Naive thymus-derived CD4-positive, alpha-beta T cell (primary cell): ENCODE measurements around the gene COL5A3. TPM values are rescaled to one million over a fixed set of nuclear protein-coding genes. Genes with fewer than 3 reads are reported as not detected.
A peak's percentile ranks its signal among the peaks of the same experiment; 100 is the strongest.

Experiments used
- ATAC-seq: fragments of 150-1000 bp; cut with Tn5 transposase; 2 replicates; pipeline ENCODE4 v1.10.0; 2021; ENCODE audit warnings: mild to moderate bottlenecking, moderate library complexity
- CTCF ChIA-PET: fragments of 350-600 bp; sonication (Branson Sonifier 250); formaldehyde crosslinking; loops from one replicate; lab custom pipeline; 2021; ENCODE audit warnings: antibody characterized with exemption; lab: Charles Lee
- POLR2A ChIA-PET: fragments of 350-600 bp; sonication (Branson Sonifier 250); formaldehyde crosslinking; loops from one replicate; lab custom pipeline; 2021; ENCODE audit warnings: antibody characterized with exemption, inconsistent platforms; lab: Charles Lee
- DNase-seq, 9 donors: peaks; one replicate each; pipeline versions ENCODE4 v3.0.0 to v3.0.0-alpha.2; 2020 to 2022; ENCODE audit warnings: mixed read lengths in 1 of 9
- H3K27ac ChIP-seq: one replicate; pipeline ENCODE4 v1.7.0; 2013; ENCODE audit warnings: mild to moderate bottlenecking, low read depth, low read length, moderate library complexity
- H3K27me3 ChIP-seq, 2 donors: one replicate each; pipeline ENCODE4 v1.7.0; 2013; ENCODE audit warnings: low read length in 2 of 2, mild to moderate bottlenecking in 2 of 2, moderate library complexity in 2 of 2; ENCODE audit not compliant: control insufficient read depth in 2 of 2, insufficient read depth in 2 of 2
- H3K36me3 ChIP-seq, 3 experiments: 1 replicate in 2 of 3; 2 replicates in 1 of 3; pipeline ENCODE4 v1.7.0; 2013; ENCODE audit warnings: low read length in 3 of 3, mild to moderate bottlenecking in 3 of 3, moderate library complexity in 1 of 3; ENCODE audit not compliant: insufficient read depth in 3 of 3, control insufficient read depth in 2 of 3
- H3K4me1 ChIP-seq, 2 donors: one replicate each; pipeline ENCODE4 v1.7.0; 2013; ENCODE audit warnings: low read length in 2 of 2, mild to moderate bottlenecking in 2 of 2, moderate library complexity in 1 of 2; ENCODE audit not compliant: control insufficient read depth in 2 of 2, insufficient read depth in 2 of 2
- H3K4me3 ChIP-seq: 2 replicates; pipeline ENCODE4 v1.7.0; 2013; ENCODE audit warnings: mild to moderate bottlenecking, low read length
- H3K9me3 ChIP-seq, 3 experiments: 1 replicate in 2 of 3; 2 replicates in 1 of 3; pipeline ENCODE4 v1.7.0; 2013; ENCODE audit warnings: low read length in 3 of 3; ENCODE audit not compliant: control insufficient read depth in 2 of 3
- H3K27ac Mint-ChIP-seq, 9 donors: one replicate each; pipeline ENCODE4 v1.8.0; 2020 to 2022; ENCODE audit warnings: mixed read lengths in 9 of 9, mild to moderate bottlenecking in 8 of 9, moderate library complexity in 5 of 9, inconsistent platforms in 2 of 9
- H3K27me3 Mint-ChIP-seq, 5 donors: one replicate each; pipeline ENCODE4 v1.8.0; 2021 to 2022; ENCODE audit warnings: mixed read lengths in 5 of 5, mild to moderate bottlenecking in 1 of 5
- H3K36me3 Mint-ChIP-seq, 5 donors: one replicate each; pipeline ENCODE4 v1.8.0; 2020 to 2022; ENCODE audit warnings: mixed read lengths in 5 of 5, mild to moderate bottlenecking in 3 of 5, inconsistent platforms in 1 of 5
- H3K4me1 Mint-ChIP-seq, 7 donors: one replicate each; pipeline ENCODE4 v1.8.0; 2020 to 2022; ENCODE audit warnings: mixed read lengths in 7 of 7, mild to moderate bottlenecking in 3 of 7, inconsistent platforms in 1 of 7
- H3K4me3 Mint-ChIP-seq, 10 donors: one replicate each; pipeline ENCODE4 v1.8.0; 2020 to 2022; ENCODE audit warnings: mild to moderate bottlenecking in 10 of 10, mixed read lengths in 10 of 10, moderate library complexity in 6 of 10, inconsistent platforms in 2 of 10
- H3K9me3 Mint-ChIP-seq, 11 donors: one replicate each; pipeline ENCODE4 v1.8.0; 2020 to 2022; ENCODE audit warnings: mixed read lengths in 11 of 11, mild to moderate bottlenecking in 4 of 11, inconsistent platforms in 1 of 11, moderate library complexity in 1 of 11
- intact Hi-C, 2 donors: fragments of 100-400 bp; cut with micrococcal nuclease; formaldehyde crosslinking; loops; one replicate each; pipeline ENCODE4 v1.15.1; 2023
- polyA plus RNA-seq, 2 donors: library from polyadenylated mRNA; unstranded; fragments of 300-500 nt; fragmentation: Illumina TruSeq; gene quantifications; one replicate each; pipeline ENCODE4 v1.2.3, GENCODE V29; 2021
- total RNA-seq, 6 experiments: library from RNA in 5 of 6; stranded (reverse) in 5 of 6; gene quantifications; 1 replicate in 5 of 6; 2 replicates in 1 of 6; pipeline ENCODE4 v1.2.3 and lab custom pipeline; 2021 to 2026

Gene COL5A3
- total and polyA plus RNA-seq, 7 experiments from 2014 or later: 0.05 to 1.9 (median 0.09) TPM; not detected in 3

DNA sequence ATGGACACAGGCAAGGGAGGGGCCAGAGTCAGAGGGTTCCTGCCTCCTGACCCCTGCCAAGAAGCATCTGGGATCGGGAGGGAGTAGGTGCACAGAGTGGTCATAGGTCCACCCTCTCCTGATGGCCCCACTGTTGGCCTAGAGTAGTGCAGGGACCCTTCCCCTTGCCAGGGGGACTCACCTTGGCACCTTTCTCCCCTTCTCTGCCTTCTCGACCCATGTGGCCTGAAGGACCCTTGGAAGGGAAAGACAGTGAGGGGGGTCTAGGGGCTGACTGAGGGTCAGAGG, 40.7 kb downstream of the COL5A3 start:
- Mint-ChIP-seq H3K4me3 (no peak overlapping the region), H3K27me3 (peaks cover 24 to 46% (median 39%) of the 10 kb centered on the region in 5 donors), H3K9me3 (peaks cover 0 to 5% (median 0%) of the 10 kb centered on the region in 11 donors), H3K4me1 (peaks cover 0 to 15% (median 4%) of the 10 kb centered on the region in 7 donors), H3K27ac (no peak overlapping the region), H3K36me3 (peaks cover 0 to 4% (median 0%) of the 10 kb centered on the region in 5 donors)
- POLR2A ChIA-PET: no interaction called here
- Histone ChIP-seq H3K4me3 (no peak overlapping the region), H3K27ac (no peak overlapping the region), H3K36me3 (no peaks in the 10 kb centered on the region), H3K4me1 (no peaks in the 10 kb centered on the region), H3K9me3 (no peaks in the 10 kb centered on the region), H3K27me3 (no peaks in the 10 kb centered on the region)
- ATAC-seq: no peak
- DNase-seq: no peak
- CTCF ChIA-PET: no interaction called here
- intact Hi-C loops: no loop called here

DNA sequence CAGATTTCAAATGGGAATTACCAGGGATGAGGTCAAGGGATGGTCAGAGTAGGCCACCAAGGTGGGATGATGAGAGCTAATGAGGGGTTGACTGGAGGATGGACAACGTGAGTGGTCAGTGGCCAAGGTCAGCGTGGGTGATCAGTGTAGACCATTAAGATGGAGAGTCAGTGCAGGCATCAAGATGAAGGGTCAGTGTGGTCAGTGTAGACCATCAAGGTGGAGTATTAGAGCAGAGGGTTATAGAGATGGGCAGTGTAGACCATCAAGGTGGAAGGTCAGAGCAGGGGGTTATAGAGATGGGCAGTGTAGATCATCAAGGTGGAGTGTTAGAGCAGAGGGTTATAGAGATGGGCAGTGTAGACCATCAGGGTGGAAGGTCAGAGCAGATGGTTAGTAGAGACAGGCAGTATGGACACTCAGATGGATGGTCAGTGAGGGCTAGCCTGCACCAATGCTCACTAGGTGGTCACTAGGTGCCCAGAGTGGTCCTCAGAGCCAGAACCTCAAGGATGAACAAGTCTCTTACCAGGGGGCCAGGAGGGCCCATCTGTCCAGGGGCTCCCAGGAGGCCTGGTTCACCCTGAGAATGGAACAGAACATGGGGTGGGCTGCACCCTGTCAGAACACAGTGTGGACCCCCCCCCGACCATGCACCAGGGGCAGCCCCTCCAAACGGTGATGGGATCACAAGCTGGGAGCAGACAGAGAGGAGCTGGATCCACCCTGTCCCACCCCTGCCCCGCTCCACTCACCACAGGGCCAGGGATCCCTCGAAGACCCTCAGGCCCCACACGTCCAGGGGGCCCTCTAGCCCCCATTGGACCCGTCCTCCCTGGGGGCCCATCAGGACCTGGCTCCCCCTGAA, 41.2 kb downstream of the COL5A3 start:
- Histone ChIP-seq H3K4me1 (no peaks in the 10 kb centered on the region), H3K36me3 (no peaks in the 10 kb centered on the region), H3K27me3 (no peaks in the 10 kb centered on the region), H3K9me3 (no peaks in the 10 kb centered on the region), H3K27ac (no peak overlapping the region), H3K4me3 (no peak overlapping the region)
- H3K27me3 Mint-ChIP-seq: peaks cover 24 to 46% (median 39%) of the 10 kb centered on the region in 5 donors
- peaks cover 0 to 15% (median 4%) of the 10 kb centered on the region in 7 donors for H3K4me1 Mint-ChIP-seq
- POLR2A ChIA-PET: no interaction called here
- peaks cover 0 to 5% (median 0%) of the 10 kb centered on the region in 11 donors for H3K9me3 Mint-ChIP-seq
- CTCF ChIA-PET: no interaction called here
- H3K27ac Mint-ChIP-seq: peak overlapping the region in 2 of 9 donors; percentile 3 to 10
- H3K36me3 Mint-ChIP-seq: peaks cover 0 to 4% (median 0%) of the 10 kb centered on the region in 5 donors
- ATAC-seq (peak; percentile 14), DNase-seq (no peak)
- no peak overlapping the region for H3K4me3 Mint-ChIP-seq
- intact Hi-C loops: no loop called here

DNA sequence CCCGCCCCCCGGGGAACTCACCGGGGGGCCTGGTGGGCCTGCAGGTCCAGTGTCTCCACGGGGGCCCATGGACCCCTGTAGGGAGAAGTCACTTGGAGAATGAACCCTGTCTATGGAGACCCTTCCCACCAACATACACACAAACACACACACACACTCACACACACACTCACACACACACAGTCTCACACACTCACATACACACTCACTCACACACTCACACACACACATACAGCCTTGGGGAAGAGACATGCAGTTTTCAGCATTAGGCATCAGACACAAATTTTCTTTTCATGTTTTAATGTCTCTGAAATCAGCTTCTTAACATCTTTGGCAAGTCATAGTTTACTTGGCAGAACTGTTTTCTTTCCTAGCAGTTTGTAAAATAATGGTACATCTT, 43.0 kb downstream of the COL5A3 start:
- ChIA-PET CTCF (no interaction called here), POLR2A (interaction anchor here (0.6 kb wide), 1 partner anchor 44 kb away, joined by 3 read pairs; no protein-coding TSS in a partner anchor)
- Mint-ChIP-seq H3K4me3 (peak overlapping the region in 1 of 10 donors; percentile 35), H3K27ac (peak overlapping the region in 1 of 9 donors; percentile 6), H3K36me3 (peaks cover 0 to 4% (median 0%) of the 10 kb centered on the region in 5 donors), H3K9me3 (peaks cover 0 to 5% (median 0%) of the 10 kb centered on the region in 11 donors), H3K4me1 (peaks cover 0 to 15% (median 4%) of the 10 kb centered on the region in 7 donors), H3K27me3 (peaks cover 24 to 52% (median 45%) of the 10 kb centered on the region in 5 donors)
- no peak overlapping the region for H3K27ac ChIP-seq
- H3K4me1 ChIP-seq: no peaks in the 10 kb centered on the region
- no peaks in the 10 kb centered on the region for H3K9me3 ChIP-seq
- no peaks in the 10 kb centered on the region for H3K36me3 ChIP-seq
- intact Hi-C loops: no loop called here
- H3K27me3 ChIP-seq: no peaks in the 10 kb centered on the region
- ATAC-seq: no peak
- no peak for DNase-seq
- no peak overlapping the region for H3K4me3 ChIP-seq

DNA sequence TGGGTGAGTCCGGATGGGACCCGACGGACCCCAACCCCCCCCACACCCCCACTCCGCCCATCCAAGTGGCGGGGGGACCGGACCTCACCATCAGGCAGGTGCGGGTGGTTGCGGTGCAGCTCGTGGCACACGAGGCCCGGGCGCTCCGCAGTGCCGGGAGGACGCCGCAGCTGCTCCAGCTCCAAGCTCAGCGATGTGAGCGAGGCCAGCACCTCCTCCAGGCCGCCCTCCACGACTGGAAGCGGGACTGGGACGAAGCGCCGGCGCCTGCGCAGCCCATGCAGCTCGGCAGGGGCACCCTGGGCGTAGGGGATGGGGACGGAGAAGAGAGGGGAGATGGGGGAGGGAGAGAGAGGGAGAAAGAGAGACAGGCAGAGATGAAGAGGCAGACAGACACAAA, 43.9 kb downstream of the COL5A3 start:
- Mint-ChIP-seq H3K27ac (no peak overlapping the region), H3K4me1 (peaks cover 0 to 8% (median 4%) of the 10 kb centered on the region in 7 donors), H3K9me3 (peaks cover 0 to 3% (median 0%) of the 10 kb centered on the region in 11 donors), H3K27me3 (peaks cover 24 to 46% (median 45%) of the 10 kb centered on the region in 5 donors), H3K36me3 (peaks cover 0 to 4% (median 0%) of the 10 kb centered on the region in 5 donors), H3K4me3 (no peak overlapping the region)
- POLR2A ChIA-PET: no interaction called here
- CTCF ChIA-PET: no interaction called here
- DNase-seq (no peak), ATAC-seq (no peak)
- no peak overlapping the region for H3K4me3 ChIP-seq
- intact Hi-C loops: no loop called here
- no peaks in the 10 kb centered on the region for H3K4me1 ChIP-seq
- no peaks in the 10 kb centered on the region for H3K9me3 ChIP-seq
- no peak overlapping the region for H3K27ac ChIP-seq
- H3K27me3 ChIP-seq: no peaks in the 10 kb centered on the region
- H3K36me3 ChIP-seq: no peaks in the 10 kb centered on the region

DNA sequence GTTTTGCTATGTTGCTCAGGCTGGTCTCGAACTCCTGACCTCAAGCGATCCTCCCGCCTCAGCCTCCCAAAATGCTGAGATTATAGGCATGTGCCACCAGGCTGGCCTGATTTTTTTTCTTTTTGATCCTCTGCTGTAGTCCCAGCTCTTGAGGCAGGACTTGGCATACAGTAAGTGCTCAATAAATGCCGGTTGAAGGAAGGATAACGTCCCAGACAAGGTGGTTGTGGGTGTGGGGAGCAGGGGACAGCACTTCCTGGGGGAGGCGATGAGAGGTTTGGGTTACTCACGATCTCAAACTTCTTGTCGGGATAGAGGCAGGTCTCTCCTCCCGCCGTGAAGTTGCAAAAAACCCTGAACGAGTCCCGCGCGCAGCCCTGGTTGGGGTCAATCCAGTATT, 44.3 kb downstream of the COL5A3 start:
- Mint-ChIP-seq H3K27me3 (peaks cover 24 to 50% (median 43%) of the 10 kb centered on the region in 5 donors), H3K4me3 (no peak overlapping the region), H3K36me3 (peaks cover 0 to 4% (median 0%) of the 10 kb centered on the region in 5 donors), H3K27ac (no peak overlapping the region), H3K4me1 (peaks cover 0 to 8% (median 4%) of the 10 kb centered on the region in 7 donors), H3K9me3 (peaks cover 0 to 3% (median 0%) of the 10 kb centered on the region in 11 donors)
- Histone ChIP-seq H3K4me3 (no peak overlapping the region), H3K36me3 (no peaks in the 10 kb centered on the region), H3K27me3 (no peaks in the 10 kb centered on the region), H3K27ac (no peak overlapping the region), H3K4me1 (no peaks in the 10 kb centered on the region), H3K9me3 (no peaks in the 10 kb centered on the region)
- no peak for DNase-seq
- CTCF ChIA-PET: no interaction called here
- intact Hi-C loops: no loop called here
- ATAC-seq: no peak
- POLR2A ChIA-PET: no interaction called here

DNA sequence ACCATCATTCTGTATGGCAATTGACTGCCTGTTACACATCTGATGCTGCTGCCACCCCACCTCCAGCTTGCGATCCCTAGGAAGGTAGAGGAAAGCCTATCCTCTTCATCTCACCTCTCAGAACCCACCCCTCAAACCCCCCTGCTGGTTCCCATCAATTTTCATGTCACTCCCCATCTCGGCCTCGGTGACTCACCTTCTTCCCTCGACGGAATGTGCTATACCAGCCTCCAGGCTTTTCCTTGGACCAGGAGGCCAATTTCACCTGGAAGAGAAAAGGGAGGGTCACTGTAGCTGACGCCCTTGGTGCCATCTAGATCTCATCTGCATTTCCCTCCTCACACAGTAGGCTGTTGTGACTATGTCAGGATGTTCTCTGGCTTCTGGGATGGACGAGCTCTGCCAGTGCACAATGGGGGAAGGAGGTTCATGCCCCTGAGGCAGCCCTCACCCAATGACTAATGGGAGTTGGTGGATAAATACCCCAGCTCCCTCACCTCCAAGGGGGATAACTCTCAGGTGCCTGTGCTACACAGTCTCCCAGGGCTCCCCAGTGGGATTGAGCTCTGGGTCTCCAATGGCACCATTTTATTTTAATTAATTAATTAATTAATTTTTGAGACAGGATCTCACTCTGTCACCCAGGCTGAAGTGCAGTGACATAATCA, 47.5 kb downstream of the COL5A3 start:
- POLR2A ChIA-PET: no interaction called here
- ATAC-seq (no peak), DNase-seq (no peak)
- no peak overlapping the region for H3K4me3 Mint-ChIP-seq
- Histone ChIP-seq H3K36me3 (no peaks in the 10 kb centered on the region), H3K4me3 (no peak overlapping the region), H3K27me3 (no peaks in the 10 kb centered on the region), H3K4me1 (no peaks in the 10 kb centered on the region), H3K27ac (no peak overlapping the region), H3K9me3 (no peaks in the 10 kb centered on the region)
- no peak overlapping the region for H3K27ac Mint-ChIP-seq
- CTCF ChIA-PET: no interaction called here
- intact Hi-C loops: no loop called here
- H3K9me3 Mint-ChIP-seq: peaks cover 0 to 4% (median 0%) of the 10 kb centered on the region in 11 donors
- peaks cover 0 to 8% (median 4%) of the 10 kb centered on the region in 7 donors for H3K4me1 Mint-ChIP-seq
- H3K36me3 Mint-ChIP-seq: peaks cover 0 to 4% (median 0%) of the 10 kb centered on the region in 5 donors
- peaks cover 21 to 48% (median 34%) of the 10 kb centered on the region in 5 donors for H3K27me3 Mint-ChIP-seq
